Endothelial cell of umbilical vein (primary cell): Measurements from ENCODE around the gene ORC5. TPM values are rescaled to one million over a fixed set of nuclear protein-coding genes. Genes with fewer than 3 reads are reported as not detected.

Source experiments
- BruUV-seq: library from RNA; stranded (reverse); fragments of 400-500 nt; replicated peaks from 2 replicates; lab custom pipeline; 2021; lab: Mats Ljungman, UMichigan
- CTCF ChIA-PET: fragments of 300-600, 350-600 bp; sonication (Branson Sonifier 250); formaldehyde crosslinking; loops from one replicate; lab custom pipeline; 2021; ENCODE audit warnings: antibody characterized with exemption, inconsistent platforms; lab: Charles Lee
- POLR2A ChIA-PET: fragments of 300-600, 350-600 bp; sonication (Branson Sonifier 250); formaldehyde crosslinking; loops from one replicate; lab custom pipeline; 2021; ENCODE audit warnings: antibody characterized with exemption, inconsistent platforms; lab: Charles Lee
- DNase-seq: peaks from one replicate; pipeline ENCODE4 v3.0.0-alpha.2; 2011; ENCODE audit warnings: low read depth, low spot score
- FAIRE-seq: peaks from 2 replicates; lab custom pipeline; 2011; peaks lifted over from hg19 to GRCh38; lab: Jason Lieb, UNC
- H2AFZ ChIP-seq: 2 replicates; pipeline ENCODE4 v1.6.0; 2012; ENCODE audit warnings: low read depth, low read length, control low read depth, inconsistent platforms
- H3K27ac ChIP-seq: 2 replicates; pipeline ENCODE4 v1.5.1; 2011; ENCODE audit warnings: low read depth, mild to moderate bottlenecking, control low read depth, low read length, moderate library complexity; ENCODE audit not compliant: insufficient read depth
- H3K27me3 ChIP-seq, 2 experiments: 2 replicates each; pipeline versions ENCODE4 v1.6.0 to v1.6.1; 2011; ENCODE audit warnings: low read length in 2 of 2, mixed read lengths in 1 of 2; ENCODE audit not compliant: control insufficient read depth in 2 of 2, insufficient read depth in 2 of 2
- H3K36me3 ChIP-seq, 2 experiments: 2 replicates in 1 of 2; 3 replicates in 1 of 2; pipeline ENCODE4 v1.5.1; 2011; ENCODE audit warnings: low read length in 2 of 2, mild to moderate bottlenecking in 1 of 2, moderate library complexity in 1 of 2; ENCODE audit not compliant: control insufficient read depth in 2 of 2, insufficient read depth in 2 of 2; ENCODE audit errors: extremely low read depth in 1 of 2
- H3K4me1 ChIP-seq: 3 replicates; pipeline ENCODE4 v1.5.1; 2011; ENCODE audit warnings: mild to moderate bottlenecking, low read length; ENCODE audit not compliant: control insufficient read depth, insufficient read depth; ENCODE audit errors: extremely low read depth
- H3K4me2 ChIP-seq: 2 replicates; pipeline ENCODE4 v1.6.1; 2011; ENCODE audit warnings: low read length, control low read depth, mixed read lengths; ENCODE audit not compliant: insufficient read depth
- H3K4me3 ChIP-seq, 3 experiments: fragments of 200-600 bp in 1 of 3; sonication (generic), shearing (Covaris generic) in 1 of 3; replicated peaks in 1 of 3; 2 replicates each; pipeline ENCODE4 v1.5.1; 2011 to 2016; ENCODE audit warnings: control low read depth in 3 of 3, low read length in 3 of 3, mild to moderate bottlenecking in 2 of 3, inconsistent platforms in 1 of 3, low read depth in 1 of 3, moderate library complexity in 1 of 3; ENCODE audit not compliant: insufficient read depth in 1 of 3
- H3K79me2 ChIP-seq: 2 replicates; pipeline ENCODE4 v1.6.0; 2012; ENCODE audit warnings: low read length, inconsistent platforms; ENCODE audit not compliant: control insufficient read depth, insufficient read depth
- H3K9ac ChIP-seq: replicated peaks from 2 replicates; pipeline ENCODE3; 2011; ENCODE audit warnings: low read length, control low read depth; ENCODE audit not compliant: insufficient read depth; ENCODE audit errors: extremely low read depth
- H3K9me1 ChIP-seq: replicated peaks from 3 replicates; pipeline ENCODE4 v1.6.0; 2011; ENCODE audit warnings: mild to moderate bottlenecking, low read length; ENCODE audit not compliant: control insufficient read depth, insufficient read depth; ENCODE audit errors: extremely low read depth
- H3K9me3 ChIP-seq: replicated peaks from 2 replicates; pipeline ENCODE4 v1.5.1; 2012; ENCODE audit warnings: low read length, inconsistent platforms; ENCODE audit not compliant: control insufficient read depth, insufficient read depth
- H4K20me1 ChIP-seq: replicated peaks from 2 replicates; pipeline ENCODE3; 2011; ENCODE audit warnings: mild to moderate bottlenecking, low read length; ENCODE audit not compliant: control insufficient read depth, insufficient read depth; ENCODE audit errors: extremely low read depth
- EZH2 ChIP-seq: IDR thresholded peaks from 2 replicates; pipeline ENCODE4 v1.6.1; 2012; ENCODE audit warnings: borderline replicate concordance, low read depth, mild to moderate bottlenecking, moderate library complexity, low read length, inconsistent platforms; ENCODE audit not compliant: severe bottlenecking
- FOS ChIP-seq: IDR thresholded peaks from 2 replicates; pipeline ENCODE4 v1.6.1; 2011; ENCODE audit warnings: mild to moderate bottlenecking, low read length, moderate library complexity, borderline replicate concordance; ENCODE audit not compliant: insufficient read depth
- GATA2 ChIP-seq: IDR thresholded peaks from 2 replicates; pipeline ENCODE4 v1.7.0; 2011; ENCODE audit warnings: low read depth, mild to moderate bottlenecking, moderate library complexity, mixed read lengths, low read length; ENCODE audit not compliant: insufficient read length, insufficient read depth
- JUN ChIP-seq: IDR thresholded peaks from 2 replicates; pipeline ENCODE4 v1.6.1; 2011; ENCODE audit warnings: borderline replicate concordance, low read depth; ENCODE audit not compliant: insufficient read length, insufficient read depth
- MYC ChIP-seq: IDR thresholded peaks from one replicate; pipeline ENCODE4 v1.6.1; 2011; ENCODE audit warnings: mild to moderate bottlenecking, low read depth, low read length
- POLR2A ChIP-seq: IDR thresholded peaks from 2 replicates; pipeline ENCODE4 v1.6.1; 2012; ENCODE audit warnings: low read depth, mild to moderate bottlenecking, control low read depth, low read length
- POLR2AphosphoS5 ChIP-seq: IDR thresholded peaks from 2 replicates; pipeline ENCODE4 v1.6.1; 2012; ENCODE audit warnings: low read depth, mild to moderate bottlenecking, control low read depth, low read length, moderate library complexity; ENCODE audit not compliant: insufficient read depth
- dilution Hi-C: fragments of 300-500 bp; cut with MboI; formaldehyde crosslinking; loops from one replicate; pipeline ENCODE4 v1.15.0; 2019; ENCODE audit warnings: low sequenced_read_pairs; ENCODE audit not compliant: extremely low pct_ligation_motif_present
- intact Hi-C: fragments of 100-400 bp; cut with micrococcal nuclease; formaldehyde crosslinking; loops from one replicate; pipeline ENCODE4 v1.10.0; 2022
- polyA plus RNA-seq, 4 experiments: library from polyadenylated mRNA; depleted of rRNA in 3 of 4; stranded (reverse) in 3 of 4; unstranded in 1 of 4; fragments of >200 nt; gene quantifications; 2 replicates each; pipeline versions ENCODE4 v1.2.1 to v1.2.3, GENCODE V29; 2011 to 2012; ENCODE audit warnings: missing spikeins in 1 of 4
- total RNA-seq: library from RNA; stranded (reverse); gene quantifications from 2 replicates; pipeline ENCODE4 v1.2.3, GENCODE V29; 2021
- TF ChIP-seq, protein P1 (sequence below), 2 donors: IDR thresholded peaks; 1 replicate in 1 of 2; 2 replicates in 1 of 2; pipeline ENCODE4 v1.5.1; 2011; ENCODE audit warnings: low read length in 2 of 2, mild to moderate bottlenecking in 2 of 2, moderate library complexity in 2 of 2, control low read depth in 1 of 2, inconsistent platforms in 1 of 2, low read depth in 1 of 2; ENCODE audit not compliant: insufficient read depth in 1 of 2; ENCODE audit errors: extremely low read depth in 1 of 2
- TF ChIP-seq, protein P2 (sequence below): IDR thresholded peaks from 2 replicates; pipeline ENCODE4 v1.6.1; 2011; ENCODE audit not compliant: insufficient read depth, insufficient read length

Gene ORC5
- total and polyA plus RNA-seq, 2 donors (not counting 3 experiments of a cell fraction or from before 2014, with no cell fraction given), result 7.9 to 21.1 TPM

DNA sequence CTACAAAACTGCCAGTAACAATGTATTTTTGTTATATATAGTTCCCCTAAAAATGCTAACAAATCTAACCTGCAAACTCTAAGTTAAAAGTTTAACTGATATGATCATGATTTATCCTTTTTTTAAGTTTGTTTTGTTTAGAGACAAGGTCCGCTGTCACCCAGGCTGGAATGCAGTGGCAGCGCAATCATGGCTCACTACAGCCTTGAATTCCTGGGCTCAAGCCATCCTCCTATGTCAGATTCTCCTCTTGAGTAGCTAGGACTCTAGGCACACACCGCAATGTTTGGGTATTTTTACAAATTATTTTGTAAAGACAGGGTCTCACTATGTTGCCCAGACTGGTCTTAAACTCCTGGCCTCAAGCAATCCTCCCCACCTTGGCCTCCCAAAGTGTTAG is 46.6 kb downstream of the ORC5 start:
- BruUV-seq, result no TSS peak
- Histone ChIP-seq H3K9me3 (no peaks in the 10 kb centered on the region), H3K4me1 (no peaks in the 10 kb centered on the region), H3K79me2 (peaks cover 2% of the 10 kb centered on the region), H4K20me1 (no peaks in the 10 kb centered on the region), H3K36me3 (peaks cover 0 to 3% of the 10 kb centered on the region in 2 experiments), H2AFZ (no peak overlapping the region), H3K9me1 (no peaks in the 10 kb centered on the region), H3K27ac (no peak overlapping the region), H3K4me2 (no peak overlapping the region), H3K27me3 (no peaks in the 10 kb centered on the region), H3K4me3 (no peak overlapping the region), H3K9ac (no peak overlapping the region)
- intact Hi-C loops, result loop anchor here (2.0 to 5.0 kb wide), 2 partner anchors 714 to 756 kb away; partner anchors contain the start of gene SLC26A5
- ChIA-PET POLR2A (no interaction called here), CTCF (interaction anchor here (1.0 to 2.1 kb wide), 8 partner anchors 9 to 637 kb away, joined by 3 to 11 read pairs (median 6); no protein-coding TSS in a partner anchor)
- dilution Hi-C loops, result no loop called here
- no peak for FAIRE-seq
- no peak for DNase-seq
- TF ChIP-seq EZH2 (no peak), POLR2A (no peak), GATA2 (no peak), FOS (no peak), MYC (no peak), JUN (no peak), POLR2AphosphoS5 (no peak)
- TF ChIP-seq, protein P1, sequence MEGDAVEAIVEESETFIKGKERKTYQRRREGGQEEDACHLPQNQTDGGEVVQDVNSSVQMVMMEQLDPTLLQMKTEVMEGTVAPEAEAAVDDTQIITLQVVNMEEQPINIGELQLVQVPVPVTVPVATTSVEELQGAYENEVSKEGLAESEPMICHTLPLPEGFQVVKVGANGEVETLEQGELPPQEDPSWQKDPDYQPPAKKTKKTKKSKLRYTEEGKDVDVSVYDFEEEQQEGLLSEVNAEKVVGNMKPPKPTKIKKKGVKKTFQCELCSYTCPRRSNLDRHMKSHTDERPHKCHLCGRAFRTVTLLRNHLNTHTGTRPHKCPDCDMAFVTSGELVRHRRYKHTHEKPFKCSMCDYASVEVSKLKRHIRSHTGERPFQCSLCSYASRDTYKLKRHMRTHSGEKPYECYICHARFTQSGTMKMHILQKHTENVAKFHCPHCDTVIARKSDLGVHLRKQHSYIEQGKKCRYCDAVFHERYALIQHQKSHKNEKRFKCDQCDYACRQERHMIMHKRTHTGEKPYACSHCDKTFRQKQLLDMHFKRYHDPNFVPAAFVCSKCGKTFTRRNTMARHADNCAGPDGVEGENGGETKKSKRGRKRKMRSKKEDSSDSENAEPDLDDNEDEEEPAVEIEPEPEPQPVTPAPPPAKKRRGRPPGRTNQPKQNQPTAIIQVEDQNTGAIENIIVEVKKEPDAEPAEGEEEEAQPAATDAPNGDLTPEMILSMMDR (IDR thresholded peaks at IDR 0.05; ENCODE audit: extremely low read depth in 1 of 2, insufficient read depth in 1 of 2, low read depth in 1 of 2, low read length in 2 of 2), result no peak
- TF ChIP-seq, protein P2, sequence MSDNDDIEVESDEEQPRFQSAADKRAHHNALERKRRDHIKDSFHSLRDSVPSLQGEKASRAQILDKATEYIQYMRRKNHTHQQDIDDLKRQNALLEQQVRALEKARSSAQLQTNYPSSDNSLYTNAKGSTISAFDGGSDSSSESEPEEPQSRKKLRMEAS, result no peak
